Left kidney (tissue), 2 donors: ENCODE results near the gene DNAL1. TPM values are rescaled to one million over a fixed set of nuclear protein-coding genes. Genes with fewer than 3 reads are reported as not detected.

Experiments used
- DNase-seq: peaks from one replicate; pipeline ENCODE4 v3.0.0-alpha.2; 2013
- polyA plus RNA-seq: library from polyadenylated mRNA; unstranded; fragments of 120-200 nt; gene quantifications from one replicate; pipeline ENCODE4 v1.2.1, GENCODE V29; 2013; ENCODE audit not compliant: insufficient read length

DNAL1 gene
- polyA plus RNA-seq, 1 donor: 25.2 TPM

DNA sequence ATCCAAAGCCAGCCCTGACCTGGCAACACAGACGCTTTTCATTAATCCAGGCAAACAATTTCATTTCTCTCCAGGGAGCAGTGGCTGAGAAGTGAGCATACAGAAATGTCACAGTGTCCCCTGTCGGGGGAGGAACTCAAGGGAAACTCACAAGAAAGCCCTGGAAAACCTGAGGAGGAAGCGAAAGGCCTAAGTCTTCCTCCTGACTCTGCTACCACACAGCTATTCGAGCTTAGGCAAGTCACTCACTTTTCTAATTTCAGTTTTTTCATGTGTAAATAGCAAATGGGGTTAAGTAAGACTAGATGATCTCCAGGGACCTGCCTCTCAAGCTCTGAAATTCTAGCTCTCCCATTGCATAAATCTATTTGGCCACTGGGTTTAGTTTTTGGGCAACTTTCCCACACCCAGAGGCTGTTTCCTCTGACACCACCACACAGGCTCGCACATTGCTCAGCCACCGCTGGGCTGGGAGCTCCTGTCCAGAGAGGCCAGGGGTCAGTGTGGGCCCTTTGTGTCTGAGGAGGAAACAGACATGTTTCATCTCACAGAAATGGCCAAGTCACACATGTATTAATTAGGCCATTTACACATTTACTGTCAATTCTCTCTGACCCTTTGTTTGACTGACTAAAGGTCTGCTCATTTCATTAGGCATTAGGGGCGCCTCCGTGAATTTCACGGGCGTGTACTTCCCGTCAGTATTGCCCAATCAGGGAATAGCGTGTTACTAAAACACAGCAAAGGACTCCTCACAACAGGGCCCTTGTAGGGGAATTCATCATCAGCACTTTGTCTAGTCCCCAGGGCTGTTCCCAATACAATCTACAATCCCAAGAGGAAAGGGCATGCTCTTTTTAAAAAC lies 79.2 kb downstream of the DNAL1 start:
- DNase-seq: no peak

GRCh38 chr14:73724696-73725095 lies 79.9 kb downstream of the DNAL1 start:
- no peak for DNase-seq

- DNase-seq: no peak
These were observed 80.6 kb downstream of the DNAL1 start for GRCh38 chr14:73725116-73726024.

- DNase-seq: no peak
These were observed 81.5 kb downstream of the DNAL1 start for GRCh38 chr14:73726025-73726961.

DNA sequence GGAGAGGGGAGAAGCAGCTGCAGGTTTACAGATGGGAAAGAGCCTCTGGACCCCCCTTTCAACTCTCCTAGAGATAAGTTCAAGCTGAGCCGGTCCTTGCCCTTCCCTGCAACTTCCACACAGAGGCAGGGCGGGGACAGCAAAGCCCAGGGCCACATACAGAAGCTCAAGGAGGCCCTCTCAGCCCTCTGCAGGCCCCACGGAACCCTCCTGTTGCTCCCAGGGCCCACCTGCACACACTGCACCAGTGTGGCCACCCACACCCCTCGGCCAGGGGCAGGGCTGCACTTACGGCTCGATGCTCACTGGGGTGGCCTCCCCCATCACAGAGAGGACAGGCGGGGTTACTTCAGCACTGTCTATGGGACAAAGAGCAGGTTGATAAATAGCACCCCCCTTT lies 82.4 kb downstream of the DNAL1 start:
- no peak for DNase-seq

DNA sequence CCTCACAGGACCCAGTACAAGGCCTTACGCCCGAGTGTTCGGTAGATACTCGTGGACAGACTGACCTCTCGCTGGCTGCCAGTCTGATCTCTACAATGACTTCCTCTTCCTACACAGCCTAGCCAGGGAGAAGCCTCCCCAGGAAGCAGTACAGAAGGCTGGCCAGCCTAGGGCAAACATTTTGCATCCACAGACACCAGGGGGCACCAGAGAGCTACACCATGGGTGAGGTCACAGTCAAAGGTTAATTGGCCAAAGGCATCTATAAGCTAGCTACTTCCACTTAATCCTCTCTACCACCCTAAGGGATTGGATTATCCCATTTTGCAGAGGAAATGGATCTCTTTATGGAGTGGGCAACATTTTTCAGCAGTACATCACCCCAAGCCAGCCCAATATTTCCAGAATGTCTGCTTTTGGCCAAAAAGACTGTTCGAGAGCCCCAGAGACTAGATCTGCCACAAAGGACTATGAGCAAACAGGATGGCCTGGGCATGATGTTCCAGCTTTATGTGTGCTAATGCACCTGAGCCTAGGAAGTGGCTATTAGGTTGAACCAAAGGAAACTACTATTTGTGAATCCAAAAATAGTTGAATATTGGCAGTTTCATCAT lies 84.0 kb downstream of the DNAL1 start:
- no peak for DNase-seq

DNA sequence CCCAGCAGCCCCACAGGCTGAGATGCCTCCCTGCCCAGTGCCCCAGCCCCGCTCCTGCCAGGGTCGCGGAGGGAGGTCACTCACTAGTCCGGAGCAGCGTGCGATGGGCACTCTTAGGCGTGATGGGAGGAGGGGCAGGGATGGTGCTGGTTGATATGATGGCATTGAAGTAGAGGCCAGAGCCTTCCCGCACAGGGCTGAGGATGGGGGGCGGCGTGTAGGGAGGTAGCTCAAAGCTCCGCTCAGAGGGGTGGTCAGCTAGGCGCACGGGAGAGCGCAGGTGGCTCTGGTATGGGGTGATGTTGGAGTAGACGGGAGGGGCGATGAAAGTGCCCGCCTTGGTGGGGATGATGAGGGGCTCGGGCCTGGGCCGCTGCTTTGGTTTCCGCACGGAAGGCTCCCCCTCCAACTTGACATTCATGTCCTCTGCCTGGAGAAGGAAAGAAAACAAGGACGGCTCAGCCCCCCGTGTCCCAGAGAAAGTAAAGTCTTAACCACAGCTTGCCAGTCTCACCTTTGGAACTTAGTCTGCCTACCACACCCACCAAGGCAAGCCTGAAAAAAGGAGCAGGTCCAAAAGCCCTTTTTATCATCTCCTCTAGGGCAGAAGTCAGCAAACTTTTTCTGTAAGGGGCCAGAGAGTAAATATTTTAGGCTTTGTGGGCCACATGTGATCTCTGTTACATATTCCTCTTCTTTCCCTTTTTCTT lies 84.9 kb downstream of the DNAL1 start:
- DNase-seq: no peak

DNA sequence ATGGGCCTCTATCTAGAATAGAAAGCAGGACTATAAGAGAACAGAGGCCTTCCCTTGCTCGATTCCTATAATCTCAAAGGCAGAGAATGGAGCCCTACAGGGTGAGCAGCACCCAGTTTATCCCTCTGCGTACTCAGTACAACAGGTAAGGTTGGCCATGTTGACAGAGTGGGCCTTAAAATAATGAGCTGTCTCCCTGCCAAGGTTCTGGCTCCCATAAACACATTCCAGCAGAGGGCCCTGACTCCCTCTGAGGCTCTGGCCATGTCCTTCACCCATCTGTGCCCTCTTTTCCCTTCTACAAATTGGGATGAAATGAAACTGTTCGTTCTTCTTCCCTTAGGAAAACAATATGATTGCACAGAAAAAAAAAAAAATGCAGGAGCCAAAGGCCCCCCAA lies 86.3 kb downstream of the DNAL1 start:
- no peak for DNase-seq

DNA sequence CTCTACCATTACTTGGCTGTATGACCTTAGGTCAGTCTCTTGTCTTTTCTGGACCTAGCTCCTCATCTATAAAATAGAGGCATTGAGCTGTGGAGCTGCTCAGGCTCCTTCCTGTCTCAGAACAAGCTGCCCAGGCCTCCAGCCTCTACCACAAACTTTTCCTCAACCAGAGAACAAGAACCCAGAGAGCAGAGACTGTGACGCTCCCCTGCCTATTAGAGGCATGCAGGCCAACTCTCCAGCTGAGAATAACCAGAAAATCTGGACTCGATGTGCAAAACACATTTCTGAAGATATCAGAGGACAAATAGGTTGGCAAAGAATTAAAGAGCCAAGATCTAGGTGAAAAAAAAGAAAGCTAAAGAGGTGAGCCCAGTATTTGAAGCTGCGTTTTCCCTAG lies 87.2 kb downstream of the DNAL1 start:
- no peak for DNase-seq

- no peak for DNase-seq
These were observed 92.1 kb downstream of the DNAL1 start for GRCh38 chr14:73736842-73737241.

GRCh38 chr14:73738518-73739173 lies 93.9 kb downstream of the DNAL1 start:
- no peak for DNase-seq

- no peak for DNase-seq
These were observed 94.5 kb downstream of the DNAL1 start for GRCh38 chr14:73739174-73739898.

DNA sequence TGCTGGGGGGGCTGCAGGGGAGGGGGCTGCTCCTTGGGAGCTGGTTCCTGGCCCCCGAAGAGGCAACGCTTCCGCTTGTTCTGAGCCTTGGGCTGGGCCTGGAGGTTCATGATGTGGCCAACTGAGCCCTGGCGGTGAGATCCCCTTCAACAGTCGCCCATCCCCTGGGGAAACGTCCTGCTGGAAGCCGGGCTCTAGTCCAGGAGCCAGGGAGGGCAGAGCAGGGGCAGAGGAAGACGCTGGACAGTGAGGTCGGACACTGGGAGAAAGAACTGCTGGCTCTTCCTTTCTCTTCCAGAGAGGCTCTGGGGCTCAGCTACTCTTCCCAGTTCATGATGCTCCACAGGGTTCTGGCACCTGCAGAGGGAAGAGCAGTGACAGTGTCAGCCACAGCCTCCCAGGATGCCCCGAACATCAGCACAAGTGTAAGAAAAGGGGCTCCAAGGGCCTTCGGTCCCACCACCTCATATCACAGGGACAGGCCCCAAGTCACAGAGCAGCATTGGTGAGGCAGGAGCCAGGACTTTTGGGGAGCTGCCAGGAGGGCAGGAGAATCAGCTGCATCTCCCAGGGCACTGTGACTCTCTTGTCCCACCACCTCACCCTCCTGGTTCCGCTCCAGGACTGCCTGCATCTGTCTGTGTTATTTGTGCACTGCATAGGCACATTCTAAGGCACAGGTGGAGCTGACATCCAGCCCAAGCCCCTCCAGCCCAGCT lies 95.3 kb downstream of the DNAL1 start:
- DNase-seq: no peak

DNA sequence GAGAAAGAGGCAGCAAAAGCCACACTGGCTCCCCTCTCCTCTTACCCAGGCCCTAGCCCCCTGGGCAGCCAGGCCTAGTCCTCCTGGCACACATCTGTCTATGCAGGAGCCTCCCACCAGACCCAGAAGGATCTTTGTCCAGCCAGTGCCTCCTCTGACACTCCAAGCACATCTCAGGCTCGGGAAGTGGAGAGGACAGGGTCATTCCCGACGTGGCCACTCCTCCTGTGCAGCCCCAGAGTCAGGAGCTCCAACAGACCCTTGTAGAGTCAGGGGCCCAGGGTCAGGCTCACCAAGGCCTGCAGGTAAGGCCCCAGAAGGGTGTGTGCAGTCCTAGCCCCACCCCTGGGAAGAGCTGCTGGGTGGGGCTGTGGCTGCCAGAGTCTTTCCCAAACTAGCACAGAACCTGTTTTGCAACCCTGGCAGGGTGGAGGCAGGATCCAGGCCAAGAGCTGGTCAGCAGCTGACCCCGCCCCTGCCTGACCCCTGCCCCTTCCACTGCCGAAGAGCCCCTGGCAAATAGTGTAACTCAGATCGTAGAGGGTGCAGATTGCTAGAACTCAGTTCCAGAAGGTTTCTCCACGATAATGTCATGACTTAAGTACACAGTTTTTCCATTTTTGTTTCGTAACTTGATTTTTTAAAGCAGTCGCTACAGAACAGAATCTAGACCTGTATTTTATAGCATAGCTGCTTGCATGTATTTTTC lies 96.0 kb downstream of the DNAL1 start:
- DNase-seq: no peak

- DNase-seq: no peak
These were observed 96.6 kb downstream of the DNAL1 start for GRCh38 chr14:73741386-73741875.

- no peak for DNase-seq
These were observed 97.2 kb downstream of the DNAL1 start for GRCh38 chr14:73741876-73742519.

- DNase-seq: no peak
These were observed 97.9 kb downstream of the DNAL1 start for GRCh38 chr14:73742520-73743238.
